ENCODE results near the gene BTK. TPM values are rescaled to one million over a fixed set of nuclear protein-coding genes. Genes with fewer than 3 reads are reported as not detected.
"Not testable (repeated sequence)": the region's sequence is repeated elsewhere in the genome, so short reads cannot be mapped to it uniquely, and the experiment has no call there.

BTK gene
- total RNA-seq, 1 donor from 2014 or later, result 1.0 TPM

DNA sequence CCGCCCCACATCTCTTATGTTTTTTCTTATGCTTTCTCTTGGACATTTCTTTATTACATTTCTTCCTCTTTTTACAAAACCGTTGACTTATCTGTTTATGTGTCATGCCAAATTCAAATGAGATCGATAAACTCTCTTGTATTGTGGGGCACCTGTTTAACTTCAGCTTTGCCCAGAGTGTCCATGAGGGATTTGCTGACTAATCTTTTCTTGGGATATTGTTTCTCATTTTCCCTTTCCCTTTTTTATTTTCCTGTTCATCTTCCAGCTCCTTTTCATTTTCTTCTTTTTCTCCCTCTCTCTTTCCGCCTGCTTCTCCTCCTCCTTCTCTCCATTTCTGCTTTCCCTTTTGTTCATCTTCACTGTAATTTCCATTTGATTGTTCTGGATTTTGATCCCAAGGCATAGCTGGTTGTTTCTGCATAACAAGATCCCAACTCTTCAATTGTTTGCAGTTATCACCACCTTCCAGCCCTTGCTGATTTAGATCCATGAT is 48.2 kb downstream of the BTK start:
- no peak for ATAC-seq

- not testable (repeated sequence) for ATAC-seq
Observed at GRCh38 chrX:101334310-101334709, 51.7 kb downstream of the BTK start.

- not testable (repeated sequence) for ATAC-seq
Observed at GRCh38 chrX:101326600-101326999, 59.4 kb downstream of the BTK start.

DNA sequence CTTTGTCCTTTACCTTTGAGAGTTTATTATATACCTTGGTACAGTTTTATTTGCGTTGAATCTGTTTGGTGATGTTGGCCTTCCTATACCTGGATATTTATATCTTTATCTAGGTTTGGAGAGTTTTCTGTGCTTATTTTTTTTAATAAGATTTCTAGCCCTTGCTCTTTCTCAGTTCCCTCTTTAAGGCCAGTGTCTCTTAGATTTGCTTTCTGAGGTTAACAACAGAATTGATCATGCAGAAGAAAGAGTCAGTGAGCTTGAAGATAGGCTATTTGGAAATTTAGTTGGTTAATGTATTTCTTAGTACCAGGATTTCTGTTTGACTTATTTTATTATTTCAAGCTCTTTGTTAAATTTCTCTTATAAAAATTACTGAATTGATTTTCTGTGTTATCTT is 82.2 kb downstream of the BTK start:
- no peak for ATAC-seq

Other genes with a start within 250 kb of the BTK start
- 0.04 TPM for gene DRP2, start 166.4 kb downstream of the BTK start, total RNA-seq
- gene TAF7L, start 94.9 kb downstream of the BTK start, total RNA-seq, result 0.12 TPM
- gene TIMM8A, start 37.4 kb downstream of the BTK start, total RNA-seq, result 14.2 TPM
- 361 TPM for gene RPL36A, start 4.8 kb upstream of the BTK start, total RNA-seq
- gene GLA, start 21.7 kb upstream of the BTK start, total RNA-seq, result 16.9 TPM
- gene HNRNPH2, start 22.0 kb upstream of the BTK start, total RNA-seq, result 31.5 TPM
- gene ARMCX4, start 99.3 kb upstream of the BTK start, total RNA-seq, result 3.1 TPM
- gene ARMCX1, start 164.4 kb upstream of the BTK start, total RNA-seq, result 3.0 TPM
- gene ARMCX6, start 231.8 kb upstream of the BTK start, total RNA-seq, result 27.9 TPM
- gene ARMCX3, start 237.0 kb upstream of the BTK start, total RNA-seq, result 5.4 TPM

All from esophagus mucosa (tissue), 1 donor.